ENCODE measurements around the gene ZNF662. TPM values are rescaled to one million over a fixed set of nuclear protein-coding genes. Genes with fewer than 3 reads are reported as not detected.

The ZNF662 gene
- total and polyA plus RNA-seq, 2 of the 13 experiments (the other 11 are each of a cell fraction or from before 2014, with no cell fraction given): not detected

DNA sequence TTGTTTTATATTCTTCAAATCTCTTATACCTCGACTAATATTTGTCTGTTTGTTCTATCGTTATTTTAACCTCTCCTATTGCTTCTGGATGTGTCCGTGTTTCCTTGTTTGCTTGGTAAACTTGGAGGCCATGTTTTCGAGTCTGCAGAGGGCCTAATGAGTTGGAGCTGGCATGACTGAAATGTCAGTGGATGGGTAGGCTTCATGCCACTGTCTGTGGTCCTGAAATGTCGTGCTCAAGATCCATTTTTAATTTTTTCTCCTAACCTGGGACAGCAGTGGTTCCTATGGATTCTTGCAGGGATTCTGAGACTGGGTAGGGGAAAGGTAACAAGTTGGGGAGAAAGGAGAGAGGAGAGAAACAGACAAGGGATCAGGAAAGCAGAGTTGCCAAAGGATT is 54.3 kb downstream of the ZNF662 start (continued):
- TF ChIP-seq, protein P1, sequence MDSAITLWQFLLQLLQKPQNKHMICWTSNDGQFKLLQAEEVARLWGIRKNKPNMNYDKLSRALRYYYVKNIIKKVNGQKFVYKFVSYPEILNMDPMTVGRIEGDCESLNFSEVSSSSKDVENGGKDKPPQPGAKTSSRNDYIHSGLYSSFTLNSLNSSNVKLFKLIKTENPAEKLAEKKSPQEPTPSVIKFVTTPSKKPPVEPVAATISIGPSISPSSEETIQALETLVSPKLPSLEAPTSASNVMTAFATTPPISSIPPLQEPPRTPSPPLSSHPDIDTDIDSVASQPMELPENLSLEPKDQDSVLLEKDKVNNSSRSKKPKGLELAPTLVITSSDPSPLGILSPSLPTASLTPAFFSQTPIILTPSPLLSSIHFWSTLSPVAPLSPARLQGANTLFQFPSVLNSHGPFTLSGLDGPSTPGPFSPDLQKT (CRISPR knock-in tag; IDR thresholded peaks at IDR 0.05; ENCODE audit: borderline replicate concordance): no peak
- TF ChIP-seq, protein P2, sequence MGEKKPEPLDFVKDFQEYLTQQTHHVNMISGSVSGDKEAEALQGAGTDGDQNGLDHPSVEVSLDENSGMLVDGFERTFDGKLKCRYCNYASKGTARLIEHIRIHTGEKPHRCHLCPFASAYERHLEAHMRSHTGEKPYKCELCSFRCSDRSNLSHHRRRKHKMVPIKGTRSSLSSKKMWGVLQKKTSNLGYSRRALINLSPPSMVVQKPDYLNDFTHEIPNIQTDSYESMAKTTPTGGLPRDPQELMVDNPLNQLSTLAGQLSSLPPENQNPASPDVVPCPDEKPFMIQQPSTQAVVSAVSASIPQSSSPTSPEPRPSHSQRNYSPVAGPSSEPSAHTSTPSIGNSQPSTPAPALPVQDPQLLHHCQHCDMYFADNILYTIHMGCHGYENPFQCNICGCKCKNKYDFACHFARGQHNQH (CRISPR knock-in tag; IDR thresholded peaks at IDR 0.05): no peak
- TF ChIP-seq ZNF720 (CRISPR knock-in tag; IDR thresholded peaks at IDR 0.05) (no peak), ZNF574 (CRISPR knock-in tag; IDR thresholded peaks at IDR 0.05) (no peak)

DNA sequence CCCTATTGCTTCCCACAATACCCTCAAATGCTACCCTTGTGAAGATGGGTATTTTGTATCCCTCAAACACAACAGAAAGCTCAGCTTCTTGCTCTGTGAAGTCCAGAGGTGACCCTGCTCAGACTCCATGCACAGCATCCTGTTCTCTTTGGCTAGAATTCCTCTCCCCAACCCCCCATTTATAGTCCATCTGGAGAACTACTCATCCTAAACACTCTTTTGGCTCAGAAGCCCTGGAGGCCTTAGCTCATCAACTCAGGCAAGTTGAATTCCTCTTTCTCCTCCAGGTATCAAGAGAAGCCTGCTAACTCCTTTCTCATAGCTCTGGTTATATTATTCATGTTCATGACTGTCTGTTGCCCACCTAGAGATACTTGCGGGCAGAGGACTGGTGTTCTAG is 54.8 kb downstream of the ZNF662 start:
- no peak for FAIRE-seq
- no peak for DNase-seq (ENCODE audit: low spot score)
- ATAC-seq: no peak
- H3K4me2 ChIP-seq (ENCODE audit: low read depth, low read length): no peak overlapping the region
- no peaks in the 10 kb centered on the region for H3K27me3 ChIP-seq (ENCODE audit: control insufficient read depth in 1 of 2, insufficient read depth in 2 of 2, low read length in 2 of 2)
- H3K4me3 ChIP-seq (replicated peaks in 1 of 3; ENCODE audit: insufficient read depth in 1 of 3, low read depth in 2 of 3, low read length in 3 of 3): no peak overlapping the region
- H3K9ac ChIP-seq (ENCODE audit: insufficient read depth, low read depth, low read length): no peak overlapping the region
- intact Hi-C loops (cut with micrococcal nuclease; ENCODE audit: unreplicated experiment): loop anchor here (1.0 to 2.0 kb wide), 3 partner anchors 110 to 418 kb away; no protein-coding TSS in a partner anchor
- H3K27ac ChIP-seq (ENCODE audit: extremely low read length, insufficient read depth, low read length): no peak overlapping the region
- POLR2A ChIA-PET: no interaction called here
- H4K20me1 ChIP-seq (ENCODE audit: insufficient read depth, low read length): no peaks in the 10 kb centered on the region
- H3K79me2 ChIP-seq (ENCODE audit: insufficient read depth, low read length): no peaks in the 10 kb centered on the region
- H3K36me3 ChIP-seq (replicated peaks in 1 of 2; ENCODE audit: control insufficient read depth in 1 of 2, insufficient read depth in 2 of 2, low read length in 2 of 2): no peaks in the 10 kb centered on the region
- H3K4me1 ChIP-seq (ENCODE audit: insufficient read depth, low read length): no peaks in the 10 kb centered on the region
- no peaks in the 10 kb centered on the region for H3K9me3 ChIP-seq (ENCODE audit: low read length)
- TF ChIP-seq ZNF740 (CRISPR knock-in tag; IDR thresholded peaks at IDR 0.05) (no peak), KLF9 (CRISPR knock-in tag; IDR thresholded peaks at IDR 0.05; ENCODE audit: low read depth) (no peak), ZNF546 (CRISPR knock-in tag; conservative IDR thresholded peaks at IDR 0.05) (no peak), NFE2L2 (IDR thresholded peaks at IDR 0.05; ENCODE audit: low read length) (no peak), SP140L (CRISPR knock-in tag; IDR thresholded peaks at IDR 0.05; ENCODE audit: borderline replicate concordance) (no peak), ZNF564 (CRISPR knock-in tag; IDR thresholded peaks at IDR 0.05) (no peak), BRD4 (CRISPR knock-in tag; IDR thresholded peaks at IDR 0.05) (no peak)
- BruUV-seq (replicated peaks): no TSS peak
- in situ Hi-C loops (cut with HindIII; ENCODE audit: extremely low pct_ligation_motif_present, low pct_unique_long_range_greater_than_20kb): loop anchor here (5.0 to 25.0 kb wide), 3 partner anchors 114 to 552 kb away; no protein-coding TSS in a partner anchor
- 40% methylated on average over 1 of the region's 1 CpG for WGBS (ENCODE audit: low lambda C conversion rate)
- CTCF ChIA-PET (ENCODE audit: low intra/inter-chr PET ratio, low total read pairs): interaction anchor here (1.7 to 2.4 kb wide), 3 partner anchors 111 to 542 kb away, joined by 6 to 11 read pairs (median 8); no protein-coding TSS in a partner anchor
- H2AFZ ChIP-seq (ENCODE audit: low read length): no peak overlapping the region
